ENCODE data around the gene KANSL1. TPM values are rescaled to one million over a fixed set of nuclear protein-coding genes. Genes with fewer than 3 reads are reported as not detected.

Gene KANSL1
- total and polyA plus RNA-seq, 2 of the 4 experiments (the other 2 are of a cell fraction), result 19.1 to 49.6 TPM

- Histone ChIP-seq H2AK9ac (replicated peaks; ENCODE audit: low read depth, low read length, poor library complexity) (no peak overlapping the region), H3K79me1 (ENCODE audit: low read depth in 1 of 2, low read length in 2 of 2) (peaks cover 9 to 89% of the 10 kb centered on the region in 2 experiments; a peak in 3 of 4 replicates), H3K9me1 (ENCODE audit: insufficient read depth, low read length) (peaks cover 10% of the 10 kb centered on the region), H3K4me2 (ENCODE audit: low read depth, low read length) (no peak overlapping the region), H3K9me3 (ENCODE audit: control insufficient read depth, insufficient read depth, low read length) (no peaks in the 10 kb centered on the region), H3K4me1 (ENCODE audit: control insufficient read depth, insufficient read depth, low read length) (peaks cover 2% of the 10 kb centered on the region; the same call in 1 of the 2 replicates), H3K4me3 (ENCODE audit: insufficient read depth, low read depth, low read length) (no peak overlapping the region), H3K14ac (replicated peaks; ENCODE audit: low read depth, low read length) (no peak overlapping the region), H3K23ac (ENCODE audit: low read depth, low read length) (no peak overlapping the region), H2AFZ (replicated peaks; ENCODE audit: low read length, poor library complexity) (no peak overlapping the region), H3K18ac (ENCODE audit: low read depth, low read length) (no peak overlapping the region), H2BK120ac (ENCODE audit: low read depth, low read length) (no peak overlapping the region), H2BK15ac (ENCODE audit: low read depth, low read length) (no peak overlapping the region), H4K5ac (ENCODE audit: low read depth, low read length) (no peak overlapping the region), H4K20me1 (ENCODE audit: insufficient read depth, low read length) (peaks cover 97% of the 10 kb centered on the region), H3K9ac (ENCODE audit: low read depth, low read length) (no peak overlapping the region), H2BK5ac (ENCODE audit: low read depth, low read length, poor library complexity, severe bottlenecking) (no peak overlapping the region), H3K56ac (ENCODE audit: extremely low read depth, insufficient read depth, low read length) (no peak overlapping the region), H4K91ac (ENCODE audit: insufficient read depth, low read depth, low read length) (no peak overlapping the region), H3K27me3 (ENCODE audit: control insufficient read depth, insufficient read depth, low read length) (no peaks in the 10 kb centered on the region), H3K4ac (ENCODE audit: low read depth, low read length) (no peak overlapping the region), H4K8ac (ENCODE audit: low read depth in 2 of 2, low read length in 2 of 2) (no peak overlapping the region), H2BK20ac (ENCODE audit: low read depth, low read length) (no peak overlapping the region), H2AK5ac (ENCODE audit: low read depth, low read length) (no peak overlapping the region), H3K27ac (ENCODE audit: insufficient read depth, low read length) (no peak overlapping the region), H3K36me3 (ENCODE audit: control insufficient read depth, insufficient read depth, low read length) (no peaks in the 10 kb centered on the region)
- no CpG with 5 or more reads among the region's 3 CpGs for WGBS, 2 experiments (ENCODE audit: extremely low coverage in 2 of 2, insufficient read length in 1 of 2)
- TF ChIP-seq ELK1 (IDR thresholded peaks at IDR 0.05; ENCODE audit: borderline replicate concordance, low read depth, low read length) (no peak), RCOR1 (IDR thresholded peaks at IDR 0.05; ENCODE audit: insufficient replicate concordance, low read length) (no peak), RAD21 (IDR thresholded peaks at IDR 0.05; ENCODE audit: low read length) (no peak), MXI1 (IDR thresholded peaks at IDR 0.05; ENCODE audit: borderline replicate concordance, low read depth, low read length) (no peak), BHLHE40 (IDR thresholded peaks at IDR 0.05; ENCODE audit: low read depth, low read length) (no peak), SMC3 (IDR thresholded peaks at IDR 0.05; ENCODE audit: low read depth, low read length) (no peak), NFE2L2 (IDR thresholded peaks at IDR 0.05; ENCODE audit: low read depth, low read length) (no peak), CTCF (conservative IDR thresholded peaks at IDR 0.05; ENCODE audit: low read depth, low read length) (no peak), RFX5 (IDR thresholded peaks at IDR 0.05; ENCODE audit: low read depth, low read length) (no peak), MAFK (IDR thresholded peaks at IDR 0.05; ENCODE audit: low read depth, low read length) (no peak), FOS (IDR thresholded peaks at IDR 0.05; ENCODE audit: low read depth, low read length) (no peak), USF2 (IDR thresholded peaks at IDR 0.05; ENCODE audit: low read depth, low read length) (no peak), CHD1 (IDR thresholded peaks at IDR 0.05; ENCODE audit: low read depth, low read length) (no peak), CEBPB (IDR thresholded peaks at IDR 0.05; ENCODE audit: low read depth, low read length) (no peak)
- BruUV-seq (replicated peaks), result no TSS peak
- intact Hi-C loops (cut with micrococcal nuclease) (no loop called here), dilution Hi-C loops (cut with HindIII; ENCODE audit: low sequenced_read_pairs, unreplicated experiment) (no loop called here), in situ Hi-C loops (cut with MboI; ENCODE audit: low sequenced_read_pairs) (loop anchor here (5.0 kb wide), 1 partner anchor 51 kb away; no protein-coding TSS in a partner anchor)
- CTCF ChIA-PET, result no interaction called here
- POLR2A ChIA-PET (ENCODE audit: unreplicated experiment), result no interaction called here
- ATAC-seq (ENCODE audit: low read depth) (no peak), DNase-seq (no peak)
Measured at GRCh38 chr17:46135879-46136563, 57.2 kb downstream of the KANSL1 start.

All from IMR-90 (cell line).